Thyroid gland (tissue), 4 donors: ENCODE measurements around the gene KIF1C. TPM values are rescaled to one million over a fixed set of nuclear protein-coding genes. Genes with fewer than 3 reads are reported as not detected.
A peak's percentile ranks its signal among the peaks of the same experiment; 100 is the strongest.

Source experiments
- DNase-seq, 2 donors: peaks; one replicate each; pipeline ENCODE4 v3.0.0-alpha.2; 2019
- H3K27ac ChIP-seq, 3 donors: fragments of 200-600 bp; sonication (generic); 1 replicate in 2 of 3; 2 replicates in 1 of 3; pipeline ENCODE4 v1.5.1; 2016 to 2019; ENCODE audit warnings: mild to moderate bottlenecking in 1 of 3, moderate library complexity in 1 of 3
- H3K27me3 ChIP-seq: fragments of 200-600 bp; sonication (generic); one replicate; pipeline ENCODE4 v1.5.1; 2019
- H3K36me3 ChIP-seq, 2 donors: fragments of 200-600 bp; sonication (generic); one replicate each; pipeline ENCODE4 v1.5.1; 2016 to 2019
- H3K4me1 ChIP-seq, 2 donors: fragments of 200-600 bp; sonication (generic); one replicate each; pipeline ENCODE4 v1.5.1; 2017 to 2019
- H3K4me3 ChIP-seq, 3 donors: fragments of 200-600 bp; sonication (generic); replicated peaks in 1 of 3; 1 replicate in 2 of 3; 2 replicates in 1 of 3; pipeline ENCODE4 v1.5.1; 2016; ENCODE audit warnings: mild to moderate bottlenecking in 1 of 3
- H3K9me3 ChIP-seq: fragments of 200-600 bp; sonication (generic); one replicate; pipeline ENCODE4 v1.5.1; 2017
- CTCF ChIP-seq, 6 experiments: fragments of 200-600 bp in 3 of 6; fragments of 450-650 bp in 3 of 6; sonication (generic) in 3 of 6; IDR thresholded peaks; one replicate each; pipeline ENCODE4 v1.5.1; 2016 to 2019; ENCODE audit warnings: antibody characterized with exemption in 6 of 6, mild to moderate bottlenecking in 2 of 6, inconsistent platforms in 1 of 6, moderate library complexity in 1 of 6
- POLR2A ChIP-seq, 2 donors: fragments of 450-650 bp; IDR thresholded peaks; one replicate each; pipeline ENCODE4 v1.6.1; 2017; ENCODE audit warnings: antibody characterized with exemption in 2 of 2, mild to moderate bottlenecking in 2 of 2, moderate library complexity in 1 of 2
- WGBS, 2 donors: methylation state at CpG; one replicate each; pipeline ENCODE4 v1.1.5; 2017; 5-methylcytosine and 5-hydroxymethylcytosine counted together
- intact Hi-C: fragments of 100-400 bp; cut with DNase I; formaldehyde crosslinking; loops from one replicate; pipeline ENCODE4 v1.15.1; 2023
- total RNA-seq, 4 donors: library from RNA; depleted of rRNA; stranded (reverse); fragments of >200 nt; gene quantifications; one replicate each; pipeline ENCODE4 v1.2.3, GENCODE V29; 2016

Gene KIF1C
- 100 to 1,000 TPM in 1 of 4 donors, 10 to 100 TPM in 3; 67.3 to 134 (median 86.9) TPM for total RNA-seq

- TF ChIP-seq CTCF (IDR thresholded peaks at IDR 0.05) (peak in 3 of 6 experiments; percentile 20 to 42 (median 28)), POLR2A (IDR thresholded peaks at IDR 0.05) (peak in 1 of 2 donors; percentile 93)
- peak within 1 kb of the TSS; percentile 91 to 99 (median 93) for H3K4me3 ChIP-seq
- no peaks in the 10 kb centered on the region for H3K9me3 ChIP-seq
- DNase-seq = peak; percentile 95 to 97
- H3K27ac ChIP-seq = peak within 1 kb of the TSS; percentile 89 to 99 (median 98)
- WGBS, 2 donors = 0% methylated on average over 2 of the region's 93 CpGs; no CpG with 5 or more reads in 1 of the 2 donors
- peaks cover 21 to 26% of the 10 kb centered on the region in 2 donors for H3K4me1 ChIP-seq
- no peaks in the 10 kb centered on the region for H3K27me3 ChIP-seq
- intact Hi-C loops = no loop called here
- H3K36me3 ChIP-seq = peaks cover 16% of the 10 kb centered on the region in 2 donors
Measured at GRCh38 chr17:4997302-4998026, at the start of gene KIF1C, which contains the start of gene INCA1. KIF1C (plus strand) TSS chr17:4997950; CDS start chr17:5000247, 2,297 bp downstream. INCA1 (minus strand) TSS chr17:4997522; CDS start chr17:4994437, 3,085 bp downstream.

GRCh38 chr17:4948166-4948930, 49.4 kb upstream of the KIF1C start, which contains the start of gene PFN1:
PFN1 (minus strand) TSS chr17:4948530; CDS start chr17:4948394, 136 bp downstream.
- intact Hi-C loops = no loop called here
- TF ChIP-seq POLR2A (IDR thresholded peaks at IDR 0.05) = peak; percentile 70 to 77
- TF ChIP-seq CTCF (IDR thresholded peaks at IDR 0.05) = no peak
- peaks cover 19 to 57% of the 10 kb centered on the region in 2 donors for H3K4me1 ChIP-seq

GRCh38 chr17:4948931-4949320, 48.8 kb upstream of the KIF1C start:
- Histone ChIP-seq H3K27ac (peak overlapping the region; percentile 80 to 98 (median 94)), H3K4me1 (peaks cover 21 to 63% of the 10 kb centered on the region in 2 donors), H3K4me3 (peak overlapping the region; percentile 41 to 98 (median 66)), H3K27me3 (no peaks in the 10 kb centered on the region), H3K36me3 (peaks cover 0 to 7% of the 10 kb centered on the region in 2 donors), H3K9me3 (no peaks in the 10 kb centered on the region)
- intact Hi-C loops = no loop called here
- peak; percentile 82 to 85 for DNase-seq
- TF ChIP-seq POLR2A (IDR thresholded peaks at IDR 0.05) = peak; percentile 39 to 66
- TF ChIP-seq CTCF (IDR thresholded peaks at IDR 0.05) = peak in 2 of 6 experiments; percentile 9 to 15
- WGBS, 2 donors = 0 to 1% methylated on average over 9 to 32 of the region's 40 CpGs

More at GRCh38 chr17:4948166-4948930, 49.4 kb upstream of the KIF1C start, which contains the start of gene PFN1:
- WGBS, 2 donors = 0% methylated on average over 17 to 28 of the region's 59 CpGs
- Histone ChIP-seq H3K36me3 (peaks cover 0 to 7% of the 10 kb centered on the region in 2 donors), H3K4me3 (peak within 1 kb of the TSS; percentile 98 to 99 (median 99)), H3K27me3 (no peaks in the 10 kb centered on the region), H3K27ac (peak within 1 kb of the TSS; percentile 91 to 98 (median 94)), H3K9me3 (no peaks in the 10 kb centered on the region)
- peak; percentile 90 to 92 for DNase-seq

- Histone ChIP-seq H3K4me3 (peak overlapping the region; percentile 41 to 98 (median 66)), H3K36me3 (peaks cover 0 to 7% of the 10 kb centered on the region in 2 donors), H3K9me3 (no peaks in the 10 kb centered on the region), H3K27ac (peak overlapping the region; percentile 80 to 98 (median 94)), H3K4me1 (peaks cover 21 to 64% of the 10 kb centered on the region in 2 donors), H3K27me3 (no peaks in the 10 kb centered on the region)
- intact Hi-C loops = no loop called here
- WGBS, 2 donors = 0 to 1% methylated on average over 9 to 21 of the region's 75 CpGs
- TF ChIP-seq CTCF (IDR thresholded peaks at IDR 0.05) = no peak
- peak in 1 of 2 donors; percentile 28 for TF ChIP-seq POLR2A (IDR thresholded peaks at IDR 0.05)
- DNase-seq = peak; percentile 73 to 75
Measured at GRCh38 chr17:4949321-4950074, 48.3 kb upstream of the KIF1C start.
